ENCODE measurements around the gene KRTAP2-2.

- TF ChIP-seq CTCF (conservative IDR thresholded peaks at IDR 0.05; ENCODE audit: low read length) = no peak
- TF ChIP-seq EZH2phosphoT487 (IDR thresholded peaks at IDR 0.05; ENCODE audit: borderline replicate concordance) = no peak
These were observed 9.3 kb upstream of the KRTAP2-2 start for GRCh38 chr17:41064301-41064700.

All from Loucy (cell line).